Activated gamma-delta T cell treated with Interleukin-2 at 50 U/mL for 16 hours (primary cell): Measurements from ENCODE around the gene GALNT18.
"Not testable (repeated sequence)": the region's sequence is repeated elsewhere in the genome, so short reads cannot be mapped to it uniquely, and the experiment has no call there.

Experiments
- DNase-seq: peaks from one replicate; pipeline ENCODE4 v3.0.0-alpha.2; 2020

Gene GALNT18

DNA sequence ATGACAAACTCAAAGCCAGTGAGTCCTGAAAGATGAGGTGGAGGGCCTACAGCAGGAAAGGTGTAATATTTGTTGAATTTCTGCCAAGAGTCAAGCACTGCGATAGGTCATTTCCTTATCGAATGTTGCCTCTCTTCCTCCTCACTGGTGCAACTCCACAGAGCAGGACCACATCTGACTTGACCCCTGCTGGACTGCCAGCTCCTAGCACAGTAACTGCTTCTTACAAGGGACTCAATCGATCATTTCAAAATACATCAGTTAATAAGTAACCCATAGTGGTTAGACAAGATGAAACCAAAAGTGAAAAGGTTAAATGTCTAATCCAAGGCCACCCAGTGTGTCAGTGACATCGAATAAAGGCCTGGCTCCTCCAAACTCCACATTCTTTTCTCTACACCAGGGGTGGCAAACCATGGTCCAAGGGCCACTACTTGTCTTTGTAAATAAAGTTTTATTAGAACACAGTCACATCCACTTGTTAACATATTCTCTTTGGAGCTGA is 170.3 kb downstream of the GALNT18 start:
- DNase-seq = no peak

GRCh38 chr11:11450744-11451362 is 171.0 kb downstream of the GALNT18 start:
- DNase-seq = no peak

GRCh38 chr11:11449327-11449726 is 172.5 kb downstream of the GALNT18 start:
- no peak for DNase-seq

- no peak for DNase-seq
These were observed 173.2 kb downstream of the GALNT18 start for GRCh38 chr11:11448626-11449025.

DNA sequence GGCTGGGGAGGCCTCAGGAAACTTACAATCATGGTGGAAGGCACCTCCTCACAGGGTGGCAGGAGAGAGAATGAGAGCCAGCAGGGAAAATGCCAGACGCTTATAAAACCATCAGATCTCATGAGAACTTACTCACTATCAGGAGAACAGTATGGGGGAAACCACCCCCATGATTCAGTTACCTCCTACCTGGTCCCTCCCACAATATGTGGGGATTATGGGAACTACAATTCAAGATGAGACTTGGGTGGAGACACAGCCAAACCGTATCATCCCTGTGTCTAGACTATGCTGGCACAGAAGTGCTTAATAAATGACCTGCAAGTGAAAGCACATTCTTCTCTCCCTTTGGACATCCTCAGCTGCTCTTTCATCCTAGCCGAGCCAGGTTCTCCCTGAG is 174.2 kb downstream of the GALNT18 start:
- DNase-seq = not testable (repeated sequence)

DNA sequence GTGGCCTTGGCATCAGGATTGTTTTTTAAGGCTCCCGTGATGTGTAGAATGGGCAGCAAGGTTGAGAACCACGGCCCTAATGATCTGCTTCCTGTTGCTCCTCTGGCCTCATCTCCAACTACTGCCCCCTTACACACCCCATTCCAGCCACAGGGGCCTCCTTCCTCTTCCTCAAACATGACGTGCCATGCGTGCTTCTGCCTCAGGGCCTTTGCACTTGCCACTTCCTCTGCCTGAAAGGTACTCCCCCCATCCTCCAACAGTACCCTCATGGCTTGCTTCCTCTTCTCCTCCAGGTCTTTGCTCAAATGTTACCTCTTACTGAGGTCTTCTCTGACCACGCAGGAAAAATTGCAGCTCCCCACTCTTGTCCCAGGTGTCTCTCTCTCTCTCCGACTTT is 174.8 kb downstream of the GALNT18 start:
- no peak for DNase-seq

GRCh38 chr11:11446564-11446963 is 175.2 kb downstream of the GALNT18 start:
- no peak for DNase-seq

- DNase-seq = no peak
These were observed 176.2 kb downstream of the GALNT18 start for GRCh38 chr11:11445441-11446185.

DNA sequence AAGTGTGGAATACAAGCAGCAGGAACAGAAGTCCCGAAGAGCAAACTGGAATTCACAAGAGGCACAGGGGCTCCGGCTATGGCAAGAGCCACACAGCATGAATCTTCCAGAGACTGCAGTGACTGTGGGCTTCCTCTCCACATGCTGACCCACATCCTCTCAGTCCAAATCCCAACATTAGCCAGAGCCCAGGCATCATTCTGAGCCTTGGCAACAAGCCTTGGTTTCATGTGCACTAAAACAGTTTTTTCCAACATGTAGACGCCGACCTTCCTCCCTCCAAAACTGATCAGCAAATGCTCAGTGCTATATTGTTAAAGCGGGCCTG is 177.0 kb downstream of the GALNT18 start:
- no peak for DNase-seq

GRCh38 chr11:11444027-11444803 is 177.6 kb downstream of the GALNT18 start:
- no peak for DNase-seq

- no peak for DNase-seq
These were observed 179.0 kb downstream of the GALNT18 start for GRCh38 chr11:11442791-11443190.

- DNase-seq = no peak
These were observed 180.3 kb downstream of the GALNT18 start for GRCh38 chr11:11441516-11441915.

DNA sequence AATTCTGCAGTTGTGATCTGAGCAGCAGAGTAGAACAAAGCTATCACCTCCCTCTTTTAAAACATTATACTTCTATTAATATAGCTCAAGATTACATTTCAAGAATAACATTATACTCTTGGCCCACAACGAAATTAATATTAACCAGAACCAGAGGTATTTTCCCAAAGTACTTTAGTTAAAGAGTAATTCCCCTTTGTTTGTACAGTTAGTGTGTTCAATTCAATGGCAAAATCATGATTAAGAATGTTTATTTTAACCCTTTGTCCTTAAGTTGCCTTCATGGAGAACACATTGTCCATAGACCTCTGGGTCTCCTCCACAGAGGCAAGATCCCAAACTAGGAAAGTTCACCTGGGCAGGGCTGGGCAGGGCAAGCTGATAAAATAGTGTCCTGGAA is 180.7 kb downstream of the GALNT18 start:
- DNase-seq = no peak

GRCh38 chr11:11440144-11440543 is 181.7 kb downstream of the GALNT18 start:
- DNase-seq = no peak

- no peak for DNase-seq
These were observed 182.2 kb downstream of the GALNT18 start for GRCh38 chr11:11439591-11439990.

- DNase-seq = no peak
These were observed 185.0 kb downstream of the GALNT18 start for GRCh38 chr11:11436715-11437313.

- DNase-seq = no peak
These were observed 186.2 kb downstream of the GALNT18 start for GRCh38 chr11:11435635-11436034.

DNA sequence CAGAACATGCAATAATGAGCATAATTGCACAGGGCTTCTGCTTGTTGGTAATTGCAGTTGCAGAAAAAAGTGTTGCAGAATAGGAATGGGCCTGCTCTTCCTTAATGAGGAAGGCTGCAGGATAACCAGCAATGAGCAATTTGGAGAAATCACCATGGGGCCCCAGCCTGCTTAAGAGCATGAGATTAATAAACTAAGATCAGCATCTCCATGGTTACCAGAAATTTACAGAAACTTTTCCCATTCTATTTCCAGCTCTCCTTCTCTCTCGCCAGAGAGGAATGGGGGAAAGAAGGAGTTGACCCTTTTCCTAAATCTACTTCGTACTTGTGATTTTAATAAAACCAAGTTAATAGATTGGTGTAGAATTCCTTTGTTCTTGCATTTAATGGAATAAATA is 187.8 kb downstream of the GALNT18 start:
- DNase-seq = no peak

GRCh38 chr11:11432621-11433319 is 189.0 kb downstream of the GALNT18 start:
- no peak for DNase-seq

DNA sequence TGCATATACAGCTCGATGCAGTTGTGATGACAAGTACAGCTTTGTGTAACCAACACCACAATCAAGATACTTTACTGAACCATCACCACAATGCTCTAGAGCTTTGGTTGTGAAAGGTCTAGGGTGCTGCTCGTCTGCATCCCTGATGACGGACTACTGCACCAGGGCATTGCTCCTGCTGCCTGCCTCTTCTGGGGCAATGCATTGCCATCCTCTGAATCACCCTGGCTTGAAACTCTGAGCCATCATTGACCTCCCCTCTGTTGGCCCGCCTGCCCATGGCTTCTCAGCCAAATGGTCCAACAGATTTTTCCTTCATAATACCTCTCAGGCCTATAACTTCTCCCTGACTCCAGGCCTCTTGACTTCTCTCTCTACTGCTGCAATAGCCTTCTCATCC is 191.4 kb downstream of the GALNT18 start:
- no peak for DNase-seq

DNA sequence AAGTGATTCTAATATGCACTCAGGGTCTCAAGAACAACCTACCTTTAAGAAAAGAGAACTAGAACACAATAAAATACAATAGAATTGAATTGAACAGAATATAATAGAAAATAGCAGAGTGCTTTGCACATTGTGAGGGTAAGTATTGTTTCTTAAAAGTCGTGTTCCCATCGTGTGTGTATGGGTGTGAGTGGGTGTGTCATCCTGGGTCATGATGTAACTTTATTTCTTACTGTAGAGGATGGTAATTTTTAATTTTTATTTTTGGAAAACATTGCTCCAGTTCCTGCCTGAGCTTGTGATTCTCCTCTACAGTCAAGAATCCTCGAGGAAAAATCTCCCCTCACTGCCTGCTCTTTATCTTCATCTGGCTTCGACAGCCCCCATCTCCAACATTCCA is 193.1 kb downstream of the GALNT18 start:
- DNase-seq = no peak

- no peak for DNase-seq
These were observed 194.3 kb downstream of the GALNT18 start for GRCh38 chr11:11427542-11427941.

GRCh38 chr11:11427140-11427539 is 194.7 kb downstream of the GALNT18 start:
- no peak for DNase-seq
